Panc1 (cell line): ENCODE measurements around the gene BTLA. TPM values are rescaled to one million over a fixed set of nuclear protein-coding genes. Genes with fewer than 3 reads are reported as not detected.
"Not testable (repeated sequence)": the region's sequence is repeated elsewhere in the genome, so short reads cannot be mapped to it uniquely, and the experiment has no call there.

ENCODE experiments used
- ATAC-seq: fragments of 200-7000 bp; cut with Tn5 transposase; 2 replicates; pipeline ENCODE4 v1.9.1; 2020; ENCODE audit warnings: mild to moderate bottlenecking, moderate library complexity
- BruUV-seq: library from RNA; stranded (reverse); fragments of 400-500 nt; replicated peaks from 2 replicates; lab custom pipeline; 2021; lab: Mats Ljungman, UMichigan
- CTCF ChIA-PET: fragments of 300-600 bp; sonication (Branson Sonifier 250); formaldehyde crosslinking; loops from one replicate; lab custom pipeline; 2022; ENCODE audit warnings: antibody characterized with exemption; lab: Charles Lee
- POLR2A ChIA-PET: fragments of 300-600 bp; sonication (Branson Sonifier 250); formaldehyde crosslinking; loops from one replicate; lab custom pipeline; 2022; ENCODE audit warnings: antibody characterized with exemption; lab: Charles Lee
- DNase-seq: peaks from one replicate; pipeline ENCODE4 v3.0.0-alpha.2; 2010; ENCODE audit warnings: low read depth, low spot score
- H3K27ac ChIP-seq: 2 replicates; pipeline ENCODE4 v1.5.1; 2011; ENCODE audit warnings: mild to moderate bottlenecking, low read length, inconsistent platforms
- H3K27me3 ChIP-seq: fragments of 200-500 bp; sonication (Bioruptor generic); 2 replicates; pipeline ENCODE4 v1.6.0; 2014; ENCODE audit warnings: low read length, inconsistent platforms; ENCODE audit not compliant: control insufficient read depth, insufficient read depth
- H3K36me3 ChIP-seq: fragments of 200-500 bp; sonication (Bioruptor generic); 2 replicates; pipeline ENCODE4 v1.5.1; 2014; ENCODE audit warnings: inconsistent platforms, mild to moderate bottlenecking, low read length, moderate library complexity; ENCODE audit not compliant: control insufficient read depth, insufficient read depth
- H3K4me1 ChIP-seq: 2 replicates; pipeline ENCODE4 v1.5.1; 2011; ENCODE audit warnings: inconsistent platforms, mild to moderate bottlenecking, low read length, moderate library complexity; ENCODE audit not compliant: control insufficient read depth, insufficient read depth
- H3K4me3 ChIP-seq, 2 experiments: 2 replicates each; pipeline ENCODE4 v1.5.1; 2011 to 2012; ENCODE audit warnings: low read depth in 2 of 2, low read length in 2 of 2, mild to moderate bottlenecking in 2 of 2, inconsistent platforms in 1 of 2, moderate library complexity in 1 of 2
- H3K9me3 ChIP-seq: fragments of 200-500 bp; sonication (Bioruptor generic); 2 replicates; pipeline ENCODE4 v1.5.1; 2014; ENCODE audit warnings: low read depth, mild to moderate bottlenecking, inconsistent platforms, low read length, moderate library complexity; ENCODE audit not compliant: control insufficient read depth, insufficient read depth
- CTCF ChIP-seq: fragments of 450-650 bp; IDR thresholded peaks from 2 replicates; pipeline ENCODE4 v1.5.1; 2017; ENCODE audit warnings: mild to moderate bottlenecking
- POLR2AphosphoS5 ChIP-seq: IDR thresholded peaks from 2 replicates; pipeline ENCODE4 v1.6.1; 2012; ENCODE audit warnings: mild to moderate bottlenecking, low read depth, low read length, moderate library complexity
- SIN3A ChIP-seq: IDR thresholded peaks from 2 replicates; pipeline ENCODE4 v1.6.1; 2012; ENCODE audit warnings: low read depth, mild to moderate bottlenecking, low read length, moderate library complexity, borderline replicate concordance; ENCODE audit not compliant: insufficient read depth
- TCF7L2 ChIP-seq: IDR thresholded peaks from 2 replicates; pipeline ENCODE4 v1.6.1; 2011; ENCODE audit warnings: mild to moderate bottlenecking, low read depth, low read length, inconsistent platforms
- in situ Hi-C: cut with HindIII; loops from 2 replicates; pipeline ENCODE4 v1.10.0; 2016; ENCODE audit warnings: low sequenced_read_pairs, low pct_unique_long_range_greater_than_20kb
- intact Hi-C: fragments of 100-400 bp; cut with micrococcal nuclease; formaldehyde crosslinking; loops from one replicate; pipeline ENCODE4 v1.10.0; 2022; ENCODE audit not compliant: unreplicated experiment
- total RNA-seq: library from RNA; stranded (reverse); gene quantifications from one replicate; pipeline ENCODE4 v1.2.1, GENCODE V29; 2021; ENCODE audit not compliant: unreplicated experiment
- TF ChIP-seq, protein P1 (sequence below), 2 experiments: IDR thresholded peaks; 2 replicates each; pipeline ENCODE4 v1.6.1; 2011 to 2012; ENCODE audit warnings: low read depth in 2 of 2, control low read depth in 1 of 2, low read length in 1 of 2, mild to moderate bottlenecking in 1 of 2, moderate library complexity in 1 of 2; ENCODE audit not compliant: insufficient read depth in 1 of 2

The BTLA gene
- total RNA-seq, 1 experiment from 2014 or later = not detected

DNA sequence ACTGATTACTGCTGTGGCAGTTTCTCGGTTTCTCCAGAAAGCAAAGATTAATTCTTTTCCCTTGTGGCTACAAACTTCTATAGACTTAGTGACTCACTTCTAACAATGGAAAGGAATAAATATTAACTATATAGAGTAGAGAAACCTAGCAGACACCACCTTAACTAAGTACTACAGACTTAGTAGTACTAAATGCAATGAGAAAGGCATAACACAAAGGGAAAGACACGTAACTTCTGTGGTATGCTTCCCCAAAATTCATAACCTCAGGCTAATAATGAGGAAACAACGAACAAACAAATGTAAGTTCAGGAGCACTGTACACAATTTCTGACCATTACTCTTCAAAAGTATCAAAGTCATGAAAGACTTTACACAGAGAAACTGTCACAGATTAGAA is 31.3 kb upstream of the BTLA start:
- ATAC-seq (no peak), DNase-seq (no peak)
- H3K27ac ChIP-seq = no peak overlapping the region
- H3K27me3 ChIP-seq = no peaks in the 10 kb centered on the region
- H3K4me3 ChIP-seq = no peak overlapping the region
- POLR2A ChIA-PET = no interaction called here
- BruUV-seq = no TSS peak
- CTCF ChIA-PET = no interaction called here
- intact Hi-C loops (loop anchor here (5.0 kb wide), 1 partner anchor 393 kb away; no protein-coding TSS in a partner anchor), in situ Hi-C loops (no loop called here)
- TF ChIP-seq, protein P1, sequence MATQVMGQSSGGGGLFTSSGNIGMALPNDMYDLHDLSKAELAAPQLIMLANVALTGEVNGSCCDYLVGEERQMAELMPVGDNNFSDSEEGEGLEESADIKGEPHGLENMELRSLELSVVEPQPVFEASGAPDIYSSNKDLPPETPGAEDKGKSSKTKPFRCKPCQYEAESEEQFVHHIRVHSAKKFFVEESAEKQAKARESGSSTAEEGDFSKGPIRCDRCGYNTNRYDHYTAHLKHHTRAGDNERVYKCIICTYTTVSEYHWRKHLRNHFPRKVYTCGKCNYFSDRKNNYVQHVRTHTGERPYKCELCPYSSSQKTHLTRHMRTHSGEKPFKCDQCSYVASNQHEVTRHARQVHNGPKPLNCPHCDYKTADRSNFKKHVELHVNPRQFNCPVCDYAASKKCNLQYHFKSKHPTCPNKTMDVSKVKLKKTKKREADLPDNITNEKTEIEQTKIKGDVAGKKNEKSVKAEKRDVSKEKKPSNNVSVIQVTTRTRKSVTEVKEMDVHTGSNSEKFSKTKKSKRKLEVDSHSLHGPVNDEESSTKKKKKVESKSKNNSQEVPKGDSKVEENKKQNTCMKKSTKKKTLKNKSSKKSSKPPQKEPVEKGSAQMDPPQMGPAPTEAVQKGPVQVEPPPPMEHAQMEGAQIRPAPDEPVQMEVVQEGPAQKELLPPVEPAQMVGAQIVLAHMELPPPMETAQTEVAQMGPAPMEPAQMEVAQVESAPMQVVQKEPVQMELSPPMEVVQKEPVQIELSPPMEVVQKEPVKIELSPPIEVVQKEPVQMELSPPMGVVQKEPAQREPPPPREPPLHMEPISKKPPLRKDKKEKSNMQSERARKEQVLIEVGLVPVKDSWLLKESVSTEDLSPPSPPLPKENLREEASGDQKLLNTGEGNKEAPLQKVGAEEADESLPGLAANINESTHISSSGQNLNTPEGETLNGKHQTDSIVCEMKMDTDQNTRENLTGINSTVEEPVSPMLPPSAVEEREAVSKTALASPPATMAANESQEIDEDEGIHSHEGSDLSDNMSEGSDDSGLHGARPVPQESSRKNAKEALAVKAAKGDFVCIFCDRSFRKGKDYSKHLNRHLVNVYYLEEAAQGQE (IDR thresholded peaks at IDR 0.05; ENCODE audit: insufficient read depth in 1 of 2, low read depth in 2 of 2, low read length in 1 of 2) = no peak
- TF ChIP-seq SIN3A (no peak), CTCF (no peak), TCF7L2 (no peak), POLR2AphosphoS5 (no peak)
- no peaks in the 10 kb centered on the region for H3K9me3 ChIP-seq
- peaks cover 29% of the 10 kb centered on the region for H3K36me3 ChIP-seq
- no peaks in the 10 kb centered on the region for H3K4me1 ChIP-seq

GRCh38 chr3:112524127-112524526 is 24.9 kb upstream of the BTLA start:
- H3K27ac ChIP-seq, H3K9me3 ChIP-seq, CTCF ChIA-PET, H3K4me3 ChIP-seq, intact Hi-C loops, H3K4me1 ChIP-seq, BruUV-seq, H3K27me3 ChIP-seq, POLR2A ChIA-PET, ATAC-seq, in situ Hi-C loops, H3K36me3 ChIP-seq, DNase-seq: not testable (repeated sequence)

GRCh38 chr3:112519424-112520001 is 20.2 kb upstream of the BTLA start:
- DNase-seq = peak; percentile 36
- H3K9me3 ChIP-seq = no peaks in the 10 kb centered on the region; the same call in 1 of the 2 replicates
- intact Hi-C loops = loop anchor here (1.0 to 10.0 kb wide), 4 partner anchors 192 to 635 kb away; no protein-coding TSS in a partner anchor
- in situ Hi-C loops = no loop called here
- ATAC-seq = peak; percentile 92
- ChIA-PET POLR2A (no interaction called here), CTCF (no interaction called here)
- H3K27me3 ChIP-seq = no peaks in the 10 kb centered on the region
- no peak overlapping the region for H3K4me3 ChIP-seq
- H3K4me1 ChIP-seq = no peaks in the 10 kb centered on the region
- no peak overlapping the region for H3K27ac ChIP-seq
- no peaks in the 10 kb centered on the region for H3K36me3 ChIP-seq
- BruUV-seq = no TSS peak
- TF ChIP-seq TCF7L2 (no peak), CTCF (peak; percentile 75; the same call in 1 of the 2 replicates), SIN3A (no peak)

DNA sequence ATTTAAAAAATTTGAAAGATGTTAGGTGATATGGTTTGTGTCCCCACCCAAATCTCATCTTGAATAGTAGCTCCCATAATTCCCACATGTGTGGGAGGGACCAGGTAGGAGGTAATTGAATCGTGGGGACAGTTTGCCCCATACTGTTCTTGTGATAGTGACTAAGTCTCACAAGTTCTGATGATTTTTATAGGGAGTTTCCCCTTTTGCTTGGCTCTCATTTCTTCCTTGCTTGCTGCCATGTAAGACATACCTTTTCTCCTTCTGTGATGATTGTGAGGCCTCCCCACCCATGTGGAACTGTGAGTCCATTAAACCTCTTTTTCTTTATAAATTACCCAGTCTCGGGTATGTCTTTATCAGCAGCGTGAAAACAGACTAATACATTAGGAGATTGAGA is 19.7 kb upstream of the BTLA start:
- DNase-seq, H3K36me3 ChIP-seq, in situ Hi-C loops, ATAC-seq, H3K4me1 ChIP-seq, BruUV-seq, POLR2A ChIA-PET, H3K9me3 ChIP-seq, H3K27ac ChIP-seq, H3K27me3 ChIP-seq, H3K4me3 ChIP-seq: not testable (repeated sequence)
- CTCF ChIA-PET = interaction anchor here (0.7 kb wide), 1 partner anchor 419 kb away, joined by 3 read pairs; no protein-coding TSS in a partner anchor
- intact Hi-C loops = loop anchor here (1.0 to 10.0 kb wide), 4 partner anchors 192 to 634 kb away; no protein-coding TSS in a partner anchor
